K562 (cell line): Measurements from ENCODE around the gene KIF7. TPM values are rescaled to one million over a fixed set of nuclear protein-coding genes. Genes with fewer than 3 reads are reported as not detected.
A peak's percentile ranks its signal among the peaks of the same experiment; 100 is the strongest.

Experiments
- ATAC-seq: fragments of 200-7000 bp; cut with Tn5 transposase; 3 replicates; pipeline ENCODE4 v1.9.1; 2020; ENCODE audit warnings: moderate library complexity
- BruUV-seq: library from RNA; stranded (reverse); fragments of 400-500 nt; replicated peaks from 2 replicates; lab custom pipeline; 2021; lab: Mats Ljungman, UMichigan
- CTCF ChIA-PET: fragments of 300-600 bp; formaldehyde crosslinking; extraction: SDS; loops from one replicate; lab custom pipeline; 2021; ENCODE audit warnings: low intra/inter-chr PET ratio; lab: Yijun Ruan, JAX
- POLR2A ChIA-PET: fragments of 300-600, 350-650 bp; sonication (Branson Sonifier 250); formaldehyde crosslinking; extraction: SDS; loops from one replicate; lab custom pipeline; 2021; ENCODE audit warnings: antibody characterized with exemption, inconsistent platforms; lab: Yijun Ruan, JAX
- DNase-seq, 4 experiments: peaks; one replicate each; pipeline versions ENCODE4 v3.0.0 to v3.0.0-alpha.2; 2011 to 2018; ENCODE audit warnings: low spot score in 3 of 4, mixed read lengths in 3 of 4; ENCODE audit errors: extremely low read depth in 1 of 4
- FAIRE-seq: peaks from 2 replicates; lab custom pipeline; 2011; peaks lifted over from hg19 to GRCh38; lab: Jason Lieb, UNC
- H2AFZ ChIP-seq: 2 replicates; pipeline ENCODE4 v1.6.0; 2011; ENCODE audit warnings: low read depth, low read length, control low read depth, inconsistent platforms
- H3K27ac ChIP-seq: fragments of 200-600 bp; 3 replicates; pipeline ENCODE4 v1.8.0; 2011; ENCODE audit warnings: low read depth, mild to moderate bottlenecking, control low read depth, inconsistent platforms, low read length, moderate library complexity, mixed read lengths; ENCODE audit errors: extremely low read depth
- H3K27me3 ChIP-seq, 2 experiments: fragments of 300-600 bp in 1 of 2; 2 replicates in 1 of 2; 3 replicates in 1 of 2; pipeline versions ENCODE4 v1.6.0 to v1.8.0; 2011; ENCODE audit warnings: inconsistent platforms in 2 of 2, low read length in 2 of 2, mild to moderate bottlenecking in 1 of 2, mixed read lengths in 1 of 2, moderate library complexity in 1 of 2; ENCODE audit not compliant: control insufficient read depth in 2 of 2, insufficient read depth in 2 of 2
- H3K36me3 ChIP-seq: fragments of 300-600 bp; 3 replicates; pipeline ENCODE4 v1.8.0; 2011; ENCODE audit warnings: mild to moderate bottlenecking, low read length, inconsistent platforms; ENCODE audit not compliant: control insufficient read depth, insufficient read depth
- H3K4me1 ChIP-seq, 2 experiments: fragments of 200-600 bp in 1 of 2; replicated peaks in 1 of 2; 2 replicates in 1 of 2; 3 replicates in 1 of 2; pipeline versions ENCODE4 v1.5.1 to v1.8.0; 2011; ENCODE audit warnings: inconsistent platforms in 2 of 2, low read length in 2 of 2, mild to moderate bottlenecking in 1 of 2, mixed read lengths in 1 of 2, moderate library complexity in 1 of 2; ENCODE audit not compliant: control insufficient read depth in 2 of 2, insufficient read depth in 2 of 2
- H3K4me2 ChIP-seq: 2 replicates; pipeline ENCODE4 v1.6.1; 2011; ENCODE audit warnings: low read length, control low read depth, inconsistent platforms, mixed read lengths; ENCODE audit not compliant: insufficient read depth
- H3K4me3 ChIP-seq: fragments of 200-600 bp; sonication (generic), shearing (Covaris generic); 2 replicates; pipeline ENCODE4 v1.5.1; 2016; ENCODE audit warnings: control low read depth, inconsistent platforms
- H3K79me2 ChIP-seq: fragments of 200-600 bp; 3 replicates; pipeline ENCODE4 v1.8.0; 2011; ENCODE audit warnings: low read length, inconsistent platforms; ENCODE audit not compliant: control insufficient read depth, insufficient read depth
- H3K9ac ChIP-seq, 2 experiments: 2 replicates each; pipeline versions ENCODE4 v1.6.0 to v1.6.1; 2011; ENCODE audit warnings: low read depth in 2 of 2, low read length in 2 of 2, control low read depth in 1 of 2, inconsistent platforms in 1 of 2, mild to moderate bottlenecking in 1 of 2, mixed read lengths in 1 of 2; ENCODE audit not compliant: insufficient read depth in 1 of 2
- H3K9me1 ChIP-seq: one replicate; pipeline ENCODE4 v1.6.0; 2011; ENCODE audit warnings: inconsistent platforms, mild to moderate bottlenecking, low read length, moderate library complexity; ENCODE audit not compliant: control insufficient read depth, insufficient read depth
- H3K9me3 ChIP-seq: replicated peaks from 2 replicates; pipeline ENCODE4 v1.5.1; 2011; ENCODE audit warnings: low read depth, low read length, inconsistent platforms; ENCODE audit not compliant: control insufficient read depth, insufficient read depth
- H4K20me1 ChIP-seq: replicated peaks from 2 replicates; pipeline ENCODE4 v1.6.1; 2011; ENCODE audit warnings: low read length, inconsistent platforms, mixed read lengths; ENCODE audit not compliant: control insufficient read depth, insufficient read depth
- IRF2 ChIP-seq: sonication (generic); formaldehyde crosslinking; IDR thresholded peaks from 2 replicates; pipeline ENCODE4 v1.8.1; 2022; ENCODE audit warnings: mild to moderate bottlenecking, missing genetic modification reagents
- MTA3 ChIP-seq: fragments of 450-650 bp; formaldehyde crosslinking; IDR thresholded peaks from 2 replicates; pipeline ENCODE4 v1.6.1; 2017; ENCODE audit warnings: mild to moderate bottlenecking, borderline replicate concordance
- RBM25 ChIP-seq: fragments of 200-400 bp; formaldehyde crosslinking; IDR thresholded peaks from 2 replicates; pipeline ENCODE4 v1.6.1; 2018; ENCODE audit warnings: low read length, low read depth, moderate library complexity; ENCODE audit not compliant: severe bottlenecking
- TSHZ1 ChIP-seq: fragments of 250-450 bp; sonication (Bioruptor Pico); IDR thresholded peaks from 2 replicates; pipeline ENCODE4 v1.4.0; 2020; ENCODE audit warnings: mild to moderate bottlenecking, moderate library complexity
- YY1 ChIP-seq, 3 experiments: IDR thresholded peaks; 2 replicates each; pipeline ENCODE4 v1.6.1; 2011; ENCODE audit warnings: low read length in 2 of 3, mild to moderate bottlenecking in 2 of 3, moderate library complexity in 2 of 3, borderline replicate concordance in 1 of 3, control low read depth in 1 of 3, low read depth in 1 of 3; ENCODE audit not compliant: insufficient read depth in 3 of 3, insufficient replicate concordance in 2 of 3, control insufficient read depth in 1 of 3, insufficient read length in 1 of 3; ENCODE audit errors: extremely low read depth in 1 of 3
- ZBTB17 ChIP-seq: fragments of 450-650 bp; formaldehyde crosslinking; IDR thresholded peaks from 2 replicates; pipeline ENCODE4 v1.4.0; 2020; ENCODE audit warnings: mild to moderate bottlenecking
- ZNF124 ChIP-seq: sonication (generic); formaldehyde crosslinking; IDR thresholded peaks from 2 replicates; pipeline ENCODE4 v1.8.1; 2022; ENCODE audit warnings: missing genetic modification reagents
- WGBS: fragments of 100-300 bp; shearing (Covaris generic); methylation state at CpG from one replicate; pipeline ENCODE4 v1.1.6; 2016; ENCODE audit warnings: low coverage, mixed read lengths; ENCODE audit not compliant: insufficient coverage; ENCODE audit errors: missing lambda C conversion rate; 5-methylcytosine and 5-hydroxymethylcytosine counted together
- in situ Hi-C: fragments of 300-500 bp; cut with MboI; formaldehyde crosslinking; loops from 4 replicates; pipeline ENCODE4 v1.15.0; 2018; ENCODE audit warnings: inconsistent platforms, mixed read lengths
- intact Hi-C: fragments of 100-400 bp; cut with micrococcal nuclease; formaldehyde crosslinking; loops from 2 replicates; pipeline ENCODE4 v1.14.2; 2022
- polyA plus RNA-seq, 8 experiments: library from polyadenylated mRNA; depleted of rRNA in 4 of 8; stranded (reverse) in 5 of 8; unstranded in 3 of 8; fragments of >200 nt; fragmentation: Nextera tagmentation in 2 of 8; fragmentation: Illumina TruSeq in 1 of 8; extraction: Ambion mirVana in 2 of 8; extraction: Trizol in 1 of 8; gene quantifications; 2 replicates each; pipeline versions ENCODE4 v1.2.1 to v1.2.3, GENCODE V29; 2011 to 2014; ENCODE audit warnings: inconsistent platforms in 1 of 8, missing spikeins in 1 of 8
- total RNA-seq, 7 experiments: library from RNA; depleted of rRNA in 6 of 7; stranded (reverse); fragments of >200 nt in 6 of 7; fragmentation: Illumina TruSeq in 2 of 7; extraction: Trizol in 2 of 7; gene quantifications; 2 replicates each; pipeline versions ENCODE4 v1.2.1 to v1.2.3, GENCODE V29; 2011 to 2021; ENCODE audit warnings: low replicate concordance in 1 of 7
- TF ChIP-seq, protein P1 (sequence below): fragments of 450-650 bp; IDR thresholded peaks from 2 replicates; pipeline ENCODE4 v1.6.1; 2016; ENCODE audit warnings: low read depth

The KIF7 gene
- total and polyA plus RNA-seq, 9 of the 15 experiments (the other 6 are each of a cell fraction or from before 2014, with no cell fraction given) = 0.04 to 2.0 (median 0.58) TPM

DNA sequence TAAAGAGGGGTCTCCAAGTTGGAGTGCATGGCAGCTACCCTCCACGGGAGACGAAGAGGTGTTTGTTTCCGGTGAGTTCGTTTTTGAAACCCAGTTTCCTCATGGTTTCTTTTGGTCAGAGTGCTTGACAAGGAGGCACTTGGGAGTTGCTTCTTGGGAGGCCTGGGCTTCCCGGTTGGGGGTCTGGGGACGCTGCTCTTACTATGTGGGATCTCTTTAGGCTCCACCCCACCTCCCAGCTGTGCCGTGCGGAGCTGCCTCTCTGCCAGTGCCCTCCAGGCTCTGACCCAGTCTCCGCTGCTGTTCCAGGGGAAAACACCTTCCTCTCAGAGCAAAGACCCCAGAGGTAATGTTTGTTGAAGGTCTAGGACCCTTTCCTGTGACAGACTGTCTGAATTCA is 29.6 kb downstream of the KIF7 start:
- no TSS peak for BruUV-seq
- Histone ChIP-seq H4K20me1 (no peaks in the 10 kb centered on the region), H3K9ac (no peak overlapping the region), H3K4me2 (no peak overlapping the region), H3K36me3 (peaks cover 96% of the 10 kb centered on the region), H2AFZ (no peak overlapping the region), H3K9me3 (0 out of 2 replicates have a peak, but pooled peaks cover 2% of the 10 kb centered on the region), H3K27ac (no peak overlapping the region), H3K4me1 (no peaks in the 10 kb centered on the region), H3K27me3 (no peaks in the 10 kb centered on the region), H3K9me1 (no peaks in the 10 kb centered on the region), H3K79me2 (no peaks in the 10 kb centered on the region), H3K4me3 (no peak overlapping the region)
- ChIA-PET CTCF (no interaction called here), POLR2A (no interaction called here)
- DNase-seq (peak in 1 of 4 experiments; percentile 4), ATAC-seq (no peak), FAIRE-seq (no peak)
- intact Hi-C loops = no loop called here
- in situ Hi-C loops = no loop called here
- WGBS = 100% methylated on average over 9 of the region's 9 CpGs
- TF ChIP-seq ZBTB17 (CRISPR knock-in tag) (no peak), MTA3 (no peak), TSHZ1 (no peak), IRF2 (no peak), YY1 (IDR thresholded peaks at IDR 0.05; ENCODE audit: borderline replicate concordance in 1 of 3, control insufficient read depth in 1 of 3, extremely low read depth in 1 of 3, insufficient read depth in 3 of 3, insufficient read length in 1 of 3, insufficient replicate concordance in 2 of 3, low read depth in 1 of 3, low read length in 2 of 3) (no peak), ZNF124 (CRISPR knock-in tag) (no peak), RBM25 (no peak)
- TF ChIP-seq, protein P1, sequence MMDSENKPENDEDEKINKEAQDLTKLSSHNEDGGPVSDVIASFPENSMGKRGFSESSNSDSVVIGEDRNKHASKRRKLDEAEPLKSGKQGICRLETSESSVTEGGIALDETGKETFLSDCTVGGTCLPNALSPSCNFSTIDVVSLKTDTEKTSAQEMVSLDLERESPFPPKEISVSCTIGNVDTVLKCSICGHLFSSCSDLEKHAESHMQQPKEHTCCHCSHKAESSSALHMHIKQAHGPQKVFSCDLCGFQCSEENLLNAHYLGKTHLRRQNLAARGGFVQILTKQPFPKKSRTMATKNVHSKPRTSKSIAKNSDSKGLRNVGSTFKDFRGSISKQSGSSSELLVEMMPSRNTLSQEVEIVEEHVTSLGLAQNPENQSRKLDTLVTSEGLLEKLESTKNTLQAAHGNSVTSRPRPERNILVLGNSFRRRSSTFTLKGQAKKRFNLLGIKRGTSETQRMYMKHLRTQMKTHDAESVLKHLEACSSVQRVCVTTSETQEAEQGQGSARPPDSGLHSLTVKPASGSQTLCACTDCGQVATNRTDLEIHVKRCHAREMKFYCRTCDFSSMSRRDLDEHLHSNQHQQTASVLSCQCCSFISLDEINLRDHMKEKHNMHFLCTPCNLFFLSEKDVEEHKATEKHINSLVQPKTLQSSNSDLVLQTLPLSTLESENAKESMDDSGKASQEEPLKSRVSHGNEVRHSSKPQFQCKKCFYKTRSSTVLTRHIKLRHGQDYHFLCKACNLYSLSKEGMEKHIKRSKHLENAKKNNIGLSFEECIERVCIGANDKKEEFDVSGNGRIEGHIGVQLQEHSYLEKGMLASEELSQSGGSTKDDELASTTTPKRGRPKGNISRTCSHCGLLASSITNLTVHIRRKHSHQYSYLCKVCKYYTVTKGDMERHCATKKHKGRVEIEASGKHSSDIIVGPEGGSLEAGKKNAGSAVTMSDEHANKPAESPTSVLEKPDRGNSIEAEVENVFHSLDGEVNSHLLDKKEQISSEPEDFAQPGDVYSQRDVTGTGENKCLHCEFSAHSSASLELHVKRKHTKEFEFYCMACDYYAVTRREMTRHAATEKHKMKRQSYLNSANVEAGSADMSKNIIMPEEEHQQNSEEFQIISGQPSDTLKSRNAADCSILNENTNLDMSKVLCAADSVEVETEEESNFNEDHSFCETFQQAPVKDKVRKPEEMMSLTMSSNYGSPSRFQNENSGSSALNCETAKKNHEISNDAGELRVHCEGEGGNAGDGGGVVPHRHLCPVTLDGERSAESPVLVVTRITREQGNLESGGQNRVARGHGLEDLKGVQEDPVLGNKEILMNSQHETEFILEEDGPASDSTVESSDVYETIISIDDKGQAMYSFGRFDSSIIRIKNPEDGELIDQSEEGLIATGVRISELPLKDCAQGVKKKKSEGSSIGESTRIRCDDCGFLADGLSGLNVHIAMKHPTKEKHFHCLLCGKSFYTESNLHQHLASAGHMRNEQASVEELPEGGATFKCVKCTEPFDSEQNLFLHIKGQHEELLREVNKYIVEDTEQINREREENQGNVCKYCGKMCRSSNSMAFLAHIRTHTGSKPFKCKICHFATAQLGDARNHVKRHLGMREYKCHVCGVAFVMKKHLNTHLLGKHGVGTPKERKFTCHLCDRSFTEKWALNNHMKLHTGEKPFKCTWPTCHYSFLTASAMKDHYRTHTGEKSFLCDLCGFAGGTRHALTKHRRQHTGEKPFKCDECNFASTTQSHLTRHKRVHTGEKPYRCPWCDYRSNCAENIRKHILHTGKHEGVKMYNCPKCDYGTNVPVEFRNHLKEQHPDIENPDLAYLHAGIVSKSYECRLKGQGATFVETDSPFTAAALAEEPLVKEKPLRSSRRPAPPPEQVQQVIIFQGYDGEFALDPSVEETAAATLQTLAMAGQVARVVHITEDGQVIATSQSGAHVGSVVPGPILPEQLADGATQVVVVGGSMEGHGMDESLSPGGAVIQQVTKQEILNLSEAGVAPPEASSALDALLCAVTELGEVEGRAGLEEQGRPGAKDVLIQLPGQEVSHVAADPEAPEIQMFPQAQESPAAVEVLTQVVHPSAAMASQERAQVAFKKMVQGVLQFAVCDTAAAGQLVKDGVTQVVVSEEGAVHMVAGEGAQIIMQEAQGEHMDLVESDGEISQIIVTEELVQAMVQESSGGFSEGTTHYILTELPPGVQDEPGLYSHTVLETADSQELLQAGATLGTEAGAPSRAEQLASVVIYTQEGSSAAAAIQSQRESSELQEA = no peak
